Stimulated activated CD4-positive, alpha-beta T cell treated with anti-CD3 and anti-CD28 coated beads, Interleukin-4, amount 100 ng/mL, for 48 hours (primary cell): ENCODE data around the gene CLDN17.

ENCODE experiments used
- DNase-seq, 2 donors: peaks; one replicate each; pipeline ENCODE4 v3.0.0-alpha.2; 2020; ENCODE audit warnings: low read depth in 2 of 2

Gene CLDN17

DNA sequence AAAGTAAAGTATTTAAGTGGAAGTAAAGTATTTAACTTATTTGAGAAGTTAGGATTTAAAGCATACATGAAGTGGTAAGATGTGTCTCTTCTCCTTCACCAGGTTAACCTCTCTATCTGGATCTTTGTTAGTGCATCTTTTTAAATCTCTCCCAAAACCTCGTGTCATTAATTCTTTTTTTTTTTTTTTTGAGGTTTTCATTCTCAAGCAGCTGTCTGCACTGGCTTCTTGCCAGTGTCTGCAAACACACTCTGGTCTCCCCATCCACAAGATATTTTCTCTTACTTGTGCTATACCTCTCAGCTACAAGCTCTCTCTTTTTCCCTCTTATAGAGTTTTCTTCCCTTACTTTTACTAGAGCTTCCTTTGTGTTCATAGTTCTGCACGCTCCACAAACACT, 49.0 kb downstream of the CLDN17 start:
- no peak for DNase-seq

DNA sequence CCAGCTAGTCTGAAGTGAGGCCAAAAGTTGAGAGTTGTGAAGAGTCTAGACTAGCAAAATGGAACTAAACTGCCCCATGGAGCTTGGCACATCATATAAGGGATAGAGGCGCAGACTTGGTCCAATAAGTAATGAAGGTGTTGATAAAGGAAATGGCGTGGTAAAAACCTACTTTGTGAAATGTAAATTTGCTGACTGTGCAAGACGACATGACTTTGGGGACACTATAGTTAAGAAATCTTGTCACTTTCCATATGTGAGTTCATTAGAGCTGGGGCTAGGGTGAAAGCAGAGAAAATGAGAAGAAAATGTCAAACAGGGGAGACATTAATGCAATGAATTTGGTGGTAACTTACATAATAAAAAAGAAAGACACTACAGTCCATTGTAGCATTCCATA, 50.1 kb downstream of the CLDN17 start:
- DNase-seq: no peak
